ENCODE results near the gene BRK1.

DNA sequence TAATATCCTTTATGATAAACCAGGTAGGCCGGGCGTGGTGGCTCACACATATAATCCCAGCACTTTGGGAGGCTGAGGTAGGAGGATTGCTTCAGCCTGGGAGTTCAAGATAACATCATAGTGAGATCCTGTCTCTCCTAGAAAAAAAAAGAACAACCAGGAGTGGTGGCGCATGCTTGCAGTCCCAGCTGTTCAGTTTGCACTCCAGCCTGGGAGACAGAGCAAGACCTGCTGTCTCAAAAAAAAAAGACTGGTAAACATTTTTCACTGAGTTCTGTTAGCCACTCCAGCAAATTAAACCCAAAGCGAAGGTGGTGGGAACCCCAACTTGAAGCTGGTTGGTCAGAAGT, 39.6 kb downstream of the BRK1 start:
- TF ChIP-seq, protein P1, sequence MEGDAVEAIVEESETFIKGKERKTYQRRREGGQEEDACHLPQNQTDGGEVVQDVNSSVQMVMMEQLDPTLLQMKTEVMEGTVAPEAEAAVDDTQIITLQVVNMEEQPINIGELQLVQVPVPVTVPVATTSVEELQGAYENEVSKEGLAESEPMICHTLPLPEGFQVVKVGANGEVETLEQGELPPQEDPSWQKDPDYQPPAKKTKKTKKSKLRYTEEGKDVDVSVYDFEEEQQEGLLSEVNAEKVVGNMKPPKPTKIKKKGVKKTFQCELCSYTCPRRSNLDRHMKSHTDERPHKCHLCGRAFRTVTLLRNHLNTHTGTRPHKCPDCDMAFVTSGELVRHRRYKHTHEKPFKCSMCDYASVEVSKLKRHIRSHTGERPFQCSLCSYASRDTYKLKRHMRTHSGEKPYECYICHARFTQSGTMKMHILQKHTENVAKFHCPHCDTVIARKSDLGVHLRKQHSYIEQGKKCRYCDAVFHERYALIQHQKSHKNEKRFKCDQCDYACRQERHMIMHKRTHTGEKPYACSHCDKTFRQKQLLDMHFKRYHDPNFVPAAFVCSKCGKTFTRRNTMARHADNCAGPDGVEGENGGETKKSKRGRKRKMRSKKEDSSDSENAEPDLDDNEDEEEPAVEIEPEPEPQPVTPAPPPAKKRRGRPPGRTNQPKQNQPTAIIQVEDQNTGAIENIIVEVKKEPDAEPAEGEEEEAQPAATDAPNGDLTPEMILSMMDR (IDR thresholded peaks at IDR 0.05) = no peak
- TF ChIP-seq EP300 (IDR thresholded peaks at IDR 0.05; ENCODE audit: borderline replicate concordance in 1 of 2, low read depth in 1 of 2, low read length in 1 of 2) (no peak), YY1 (IDR thresholded peaks at IDR 0.05; ENCODE audit: low read depth) (no peak)
